CD4-positive, alpha-beta T cell treated with Interleukin-17A for 1 hour (primary cell): Measurements from ENCODE around the gene VAPA.

ENCODE experiments used
- DNase-seq: peaks from one replicate; pipeline ENCODE4 v3.0.0-alpha.2; 2020

VAPA gene

GRCh38 chr18:9984080-9984479 is 70.3 kb downstream of the VAPA start:
- no peak for DNase-seq

- DNase-seq: no peak
Observed at GRCh38 chr18:9985641-9986040, 71.8 kb downstream of the VAPA start.

DNA sequence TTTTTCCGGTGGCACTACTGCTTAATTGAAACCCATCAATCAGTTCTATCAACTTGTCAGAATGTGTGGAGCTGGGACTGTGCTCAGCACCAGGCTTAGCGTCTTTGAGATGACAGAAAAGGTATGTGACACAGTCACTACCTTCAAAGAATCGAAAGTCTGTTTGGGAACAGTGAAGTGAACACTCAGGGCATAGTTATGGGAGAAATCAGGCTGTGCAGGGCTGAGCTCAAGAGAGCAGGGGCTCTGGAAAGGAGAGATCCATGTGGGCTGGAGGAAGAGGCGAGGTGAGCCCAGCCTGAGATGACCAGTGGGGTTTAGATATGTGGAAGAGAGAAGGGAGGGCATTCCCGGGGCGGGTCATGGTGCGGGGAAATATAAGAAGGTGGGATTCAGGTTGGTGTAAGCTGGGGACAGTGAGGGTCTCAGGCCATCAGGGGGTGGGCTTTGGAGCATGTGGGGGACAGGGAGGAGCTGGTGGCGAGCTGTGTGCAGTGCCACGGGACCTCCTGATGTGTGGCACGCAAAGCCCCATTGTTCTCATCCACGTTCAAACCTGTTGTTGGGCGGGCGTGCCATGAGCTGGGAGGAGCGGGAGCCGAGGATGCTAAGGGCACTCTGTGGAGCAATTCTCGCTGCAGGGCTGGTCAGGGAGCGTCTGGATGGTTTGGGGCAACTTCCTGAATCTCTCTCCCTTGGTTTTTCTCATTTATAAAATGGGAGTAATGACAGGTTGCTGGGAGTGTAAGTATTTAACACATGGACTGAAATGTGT is 72.5 kb downstream of the VAPA start:
- DNase-seq: no peak

DNA sequence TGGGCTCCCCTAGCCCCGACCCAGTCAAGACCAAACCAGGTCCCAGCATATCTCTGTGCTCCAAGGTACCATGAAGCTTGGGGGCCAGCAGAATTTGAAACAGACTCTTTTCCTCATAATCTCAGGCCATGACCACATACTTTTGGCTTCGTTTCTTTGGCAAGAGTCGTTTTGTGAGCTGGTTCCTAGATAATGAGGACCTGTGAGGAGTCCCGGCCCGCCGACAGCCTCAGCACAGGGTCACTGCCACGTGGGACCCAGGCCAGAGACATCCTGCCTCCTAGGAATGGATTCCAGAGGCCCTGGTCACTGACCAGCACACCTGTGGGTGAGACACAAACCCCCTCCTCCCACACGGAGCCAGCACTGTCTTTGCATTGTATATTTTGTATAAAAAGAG is 73.5 kb downstream of the VAPA start:
- no peak for DNase-seq

GRCh38 chr18:9987931-9988330 is 74.1 kb downstream of the VAPA start:
- no peak for DNase-seq

GRCh38 chr18:9988665-9989064 is 74.8 kb downstream of the VAPA start:
- DNase-seq: no peak

- DNase-seq: no peak
Observed at GRCh38 chr18:9989481-9989880, 75.7 kb downstream of the VAPA start.

DNA sequence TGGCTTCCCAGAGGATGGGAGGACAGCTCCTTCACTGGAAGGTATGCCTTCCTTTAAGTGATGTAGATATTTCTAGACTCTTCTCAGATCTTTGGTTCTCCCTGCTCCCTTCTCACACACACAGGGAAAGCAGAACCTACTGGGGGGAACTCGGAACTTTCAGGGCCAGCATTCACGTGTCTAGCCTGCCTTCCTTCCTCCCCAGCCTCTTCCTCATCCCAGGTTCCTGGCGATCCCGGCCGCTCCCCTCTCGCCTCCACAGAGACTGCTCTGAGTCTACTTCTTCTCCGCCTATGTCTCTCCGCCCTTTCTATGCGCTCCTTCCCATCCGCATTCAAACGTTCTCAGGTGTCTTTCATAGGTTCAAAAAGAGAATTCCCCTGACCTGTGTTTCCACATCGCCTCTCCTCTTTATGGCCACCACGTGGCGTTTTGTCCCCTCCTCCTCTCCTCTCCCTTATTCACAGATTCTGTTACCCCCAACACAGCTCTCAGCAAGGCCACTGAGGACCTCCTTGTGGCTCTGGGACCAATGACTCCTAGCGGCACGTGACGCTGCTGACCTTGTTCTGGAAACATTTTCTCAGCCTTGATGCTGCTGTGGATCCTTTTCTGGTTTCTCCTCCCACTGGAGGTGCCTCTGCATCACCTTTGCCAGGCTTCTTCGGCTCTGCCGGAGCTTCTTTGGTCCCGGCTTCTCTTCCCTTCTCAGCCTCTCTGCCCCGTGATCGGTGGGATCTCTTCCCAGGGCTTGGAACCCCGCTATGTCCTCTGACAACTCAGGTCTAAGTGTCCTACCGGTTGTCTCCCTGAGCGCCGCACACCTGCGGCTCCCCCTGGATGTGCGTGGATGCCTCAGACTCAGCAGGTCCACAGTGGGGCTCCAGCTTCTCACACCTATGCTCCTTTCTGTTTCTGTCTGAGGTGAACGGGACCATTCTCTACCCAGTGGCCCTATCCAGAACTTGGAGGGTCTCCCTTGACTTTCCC is 77.5 kb downstream of the VAPA start:
- no peak for DNase-seq

GRCh38 chr18:9992300-9992972 is 78.6 kb downstream of the VAPA start:
- no peak for DNase-seq

- DNase-seq: no peak
Observed at GRCh38 chr18:9992973-9993520, 79.2 kb downstream of the VAPA start.

DNA sequence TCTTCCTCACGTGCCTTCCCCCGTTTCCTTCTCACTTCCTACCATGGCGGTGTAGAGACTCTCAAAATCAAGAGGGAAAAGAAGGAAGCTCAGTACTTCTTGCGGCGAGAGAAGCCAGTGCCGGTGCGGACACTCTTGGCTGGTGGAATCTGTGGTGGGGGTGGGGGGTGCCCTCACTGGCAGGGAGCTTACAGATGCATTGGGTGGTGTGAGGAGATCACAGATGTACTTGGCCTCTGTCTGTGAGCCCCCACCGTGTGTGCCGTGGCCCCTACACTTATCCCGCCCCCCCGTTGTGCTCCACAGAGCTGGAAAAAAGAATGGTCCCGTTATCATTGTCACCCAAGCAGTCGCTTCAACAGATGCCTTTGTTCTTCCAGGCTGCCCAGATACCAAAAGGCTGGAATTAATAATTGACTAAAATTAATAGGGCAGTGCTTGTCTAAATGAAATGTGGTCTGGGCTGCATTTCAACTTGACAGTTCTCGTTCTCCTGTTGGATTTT is 79.8 kb downstream of the VAPA start:
- DNase-seq: no peak

DNA sequence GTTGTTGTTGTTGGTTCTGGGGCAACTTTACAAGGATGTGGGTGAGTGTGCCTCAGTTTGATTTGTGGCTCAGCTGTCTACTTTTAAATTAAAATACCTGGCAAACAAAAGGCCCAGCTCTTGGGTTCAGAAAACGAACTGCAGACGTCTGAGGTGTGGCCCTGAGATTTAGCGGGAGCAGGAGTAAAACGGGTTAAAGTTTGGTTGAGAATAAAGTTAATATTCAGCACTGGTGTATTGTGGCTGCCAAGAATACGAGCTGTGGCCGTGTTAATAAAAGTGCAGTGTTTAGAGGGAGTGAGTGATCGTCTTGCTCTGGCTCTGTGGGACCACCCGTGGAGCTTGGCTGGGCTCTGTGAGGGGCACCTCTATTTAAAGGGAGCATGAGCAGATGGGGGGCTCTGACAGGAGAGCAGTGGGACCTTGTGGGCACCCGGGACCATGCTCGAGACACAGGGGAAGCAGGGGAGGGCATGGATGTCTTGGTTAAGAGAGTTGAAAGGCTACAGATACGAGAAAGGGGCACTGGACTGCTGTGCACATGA is 80.3 kb downstream of the VAPA start:
- no peak for DNase-seq

DNA sequence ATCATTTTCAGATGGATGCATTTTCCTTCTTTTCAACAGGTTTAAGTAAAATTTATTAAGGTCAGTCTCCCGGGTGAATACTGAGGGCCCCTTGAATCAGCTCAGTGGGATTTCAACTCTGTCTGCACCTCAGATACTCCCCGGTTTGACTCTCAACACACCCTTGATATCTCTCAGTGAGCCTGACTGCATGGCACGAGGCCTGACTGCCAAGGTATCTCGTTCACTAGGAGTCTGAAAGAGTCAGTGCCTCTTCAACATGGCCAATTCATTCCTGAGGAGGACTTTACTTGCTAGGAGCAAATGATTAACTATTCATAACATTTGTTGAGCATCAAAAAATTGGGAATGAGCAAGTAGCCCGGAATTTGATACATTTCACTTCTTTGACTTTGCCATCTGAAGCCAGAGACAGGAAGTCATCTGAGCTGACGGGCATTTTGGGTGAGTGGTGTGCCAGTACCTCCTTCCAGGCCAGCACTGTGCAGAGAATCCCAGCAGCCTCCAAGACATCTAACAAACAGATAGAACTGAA is 81.0 kb downstream of the VAPA start:
- DNase-seq: no peak

DNA sequence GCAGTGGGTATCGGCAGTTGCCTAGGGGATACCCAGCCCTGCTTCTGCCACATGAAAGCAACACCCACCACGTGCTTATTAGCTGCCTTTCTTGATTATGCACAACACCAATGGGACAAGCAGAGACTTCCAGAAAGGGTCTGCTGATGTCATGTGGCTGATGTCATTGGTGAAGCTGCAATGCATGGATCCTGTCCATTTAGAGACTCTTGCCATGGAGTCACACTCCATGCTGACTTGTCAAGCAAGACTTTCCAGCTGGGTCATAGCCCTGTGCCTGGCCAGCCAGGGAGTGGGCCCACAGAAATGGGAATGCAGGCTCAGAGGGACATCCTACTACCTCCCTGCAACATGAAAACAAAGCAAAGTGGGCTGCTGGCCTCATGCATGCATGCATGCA is 81.8 kb downstream of the VAPA start:
- DNase-seq: no peak

DNA sequence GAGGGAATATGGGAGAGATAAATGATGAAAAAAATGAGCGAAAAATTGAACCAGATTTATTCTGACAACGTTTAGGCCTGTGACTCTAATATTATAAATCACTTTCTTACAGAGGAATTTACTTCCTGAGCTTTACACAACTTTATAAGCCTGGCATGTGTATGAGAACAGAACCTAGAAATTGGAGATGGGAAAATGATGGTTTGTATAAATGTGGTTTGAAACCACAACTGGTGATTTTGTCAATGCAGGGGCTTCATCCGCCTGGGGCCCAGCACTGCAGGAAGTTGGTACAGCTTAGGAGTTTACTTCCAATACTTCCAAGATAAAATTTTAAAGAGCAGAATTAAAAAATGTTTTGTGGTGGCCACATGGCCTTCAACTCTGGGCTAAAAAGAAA is 82.3 kb downstream of the VAPA start:
- no peak for DNase-seq

- DNase-seq: no peak
Observed at GRCh38 chr18:9997711-9998110, 83.9 kb downstream of the VAPA start.

GRCh38 chr18:9998330-9998729 is 84.5 kb downstream of the VAPA start:
- no peak for DNase-seq

- DNase-seq: no peak
Observed at GRCh38 chr18:10002280-10002679, 88.5 kb downstream of the VAPA start.

- DNase-seq: no peak
Observed at GRCh38 chr18:10003281-10003680, 89.5 kb downstream of the VAPA start.

- DNase-seq: no peak
Observed at GRCh38 chr18:10003866-10004265, 90.0 kb downstream of the VAPA start.

GRCh38 chr18:10006311-10006893 is 92.6 kb downstream of the VAPA start:
- DNase-seq: no peak
